Suppressor macrophage treated with lipopolysaccharide for 4 hours (primary cell): Measurements from ENCODE around the gene HSD17B4.
"Not testable (repeated sequence)": the region's sequence is repeated elsewhere in the genome, so short reads cannot be mapped to it uniquely, and the experiment has no call there.

Experiments
- DNase-seq: peaks from one replicate; pipeline ENCODE4 v3.0.0-alpha.2; 2020

The HSD17B4 gene

DNA sequence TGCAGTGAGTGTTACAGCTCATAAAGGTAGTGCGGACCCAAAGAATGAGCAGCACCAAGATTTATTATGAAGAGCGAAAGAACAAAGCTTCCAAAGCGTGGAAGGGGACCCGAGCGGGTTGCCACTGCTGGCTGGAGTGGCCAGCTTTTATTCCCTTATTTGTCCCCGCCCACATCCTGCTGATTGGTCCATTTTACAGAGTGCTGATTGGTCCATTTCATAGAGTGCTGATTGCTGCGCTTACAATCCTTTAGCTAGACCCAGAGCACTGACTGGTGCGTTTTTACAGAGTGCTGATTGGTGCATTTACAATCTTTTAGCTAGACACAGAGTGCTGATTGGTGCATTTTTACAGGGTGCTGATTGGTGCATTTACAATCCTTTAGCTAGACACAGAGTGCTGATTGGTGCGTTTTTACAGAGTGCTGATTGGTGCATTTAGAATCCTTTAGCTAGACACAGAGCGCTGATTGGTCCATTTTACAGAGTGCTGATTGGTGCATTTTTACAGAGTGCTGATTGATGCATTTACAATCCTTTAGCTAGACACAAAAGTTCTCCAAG is 19.5 kb upstream of the HSD17B4 start:
- not testable (repeated sequence) for DNase-seq

DNA sequence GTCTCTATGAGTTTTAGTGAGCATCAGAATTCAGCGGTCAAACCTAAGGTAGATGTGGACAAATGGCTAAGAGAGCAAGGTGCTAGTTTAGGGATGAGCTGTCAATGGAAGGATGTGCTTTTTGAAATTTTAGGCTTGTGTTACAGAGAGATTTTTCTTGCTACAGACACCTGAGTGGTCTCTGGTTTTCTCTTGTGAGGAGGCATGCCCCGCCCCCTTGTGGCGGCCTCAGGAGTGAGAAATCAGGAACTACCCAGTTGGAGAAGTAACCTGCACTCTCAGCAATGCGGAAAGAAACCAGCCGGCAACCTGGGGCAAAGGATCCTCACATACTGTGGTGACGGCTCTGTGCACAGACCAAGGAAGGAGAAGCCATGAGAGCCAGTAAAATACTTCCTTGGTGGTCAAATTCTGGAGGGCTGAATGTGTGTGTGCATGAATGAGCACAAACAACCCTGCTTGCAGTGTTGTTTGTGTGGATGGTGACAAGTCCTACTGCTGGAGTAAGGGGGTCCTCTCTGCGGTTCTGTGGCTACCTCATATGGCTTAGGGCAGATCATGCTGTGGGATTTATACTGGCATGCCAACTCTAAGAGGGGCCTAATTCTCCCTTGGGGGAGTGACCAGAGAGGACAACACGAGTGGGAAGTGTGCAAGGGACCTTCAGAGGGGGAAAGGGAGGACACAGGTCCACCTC is 16.7 kb upstream of the HSD17B4 start:
- DNase-seq = peak; percentile 68

DNA sequence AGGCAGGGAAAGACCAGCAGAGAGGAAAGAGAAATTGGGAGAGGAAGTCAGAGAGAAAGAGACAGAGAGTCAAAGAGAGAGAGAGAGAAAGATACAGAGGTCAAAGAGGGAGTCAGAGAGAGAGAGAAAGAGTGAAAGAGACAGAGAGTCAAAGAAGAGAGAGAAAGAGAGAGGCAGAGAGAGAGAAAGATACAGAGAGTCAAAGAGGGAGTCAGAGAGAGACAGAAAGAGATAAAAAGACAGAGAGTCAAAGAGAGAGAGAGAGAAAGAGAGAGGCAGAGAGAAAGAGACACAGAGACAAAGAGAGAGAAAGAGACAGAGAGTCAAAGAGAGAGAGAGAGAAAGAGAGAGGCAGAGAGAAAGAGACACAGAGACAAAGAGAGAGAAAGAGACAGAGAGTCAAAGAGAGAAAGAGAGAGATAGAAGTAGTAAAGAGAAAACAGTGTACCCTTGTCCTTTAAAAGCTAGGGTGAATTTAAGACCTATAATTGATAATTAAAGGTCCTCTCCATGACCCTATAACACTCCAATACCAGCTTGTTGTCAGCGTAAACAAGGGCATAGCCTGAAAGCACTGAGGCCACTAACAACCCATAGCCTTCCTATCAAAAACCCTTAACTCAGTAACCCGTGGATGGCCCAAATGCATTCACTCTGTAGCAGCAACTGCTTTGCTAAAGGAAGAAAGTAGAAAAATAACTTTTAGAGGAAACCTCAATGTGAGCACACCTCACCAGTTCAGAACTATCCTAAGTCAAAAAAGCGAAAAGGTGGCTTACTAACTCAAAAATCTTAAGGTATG is 14.3 kb upstream of the HSD17B4 start:
- DNase-seq = not testable (repeated sequence)

DNA sequence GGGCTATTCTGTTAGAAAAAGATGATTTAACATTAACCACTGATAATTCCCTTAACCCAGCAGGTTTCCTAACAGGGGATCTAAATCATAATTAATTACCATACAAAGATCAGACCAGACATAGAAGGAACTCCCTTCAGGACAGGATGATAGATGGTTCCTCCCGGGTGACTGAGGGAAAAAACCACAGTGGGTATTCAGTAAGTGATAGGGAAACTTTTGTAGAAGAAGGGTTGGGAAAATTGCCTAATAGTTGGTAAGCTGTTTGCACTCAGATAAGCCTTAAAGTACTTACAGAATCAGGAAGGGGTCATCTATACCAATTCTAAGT is 13.7 kb upstream of the HSD17B4 start:
- peak; percentile 72 for DNase-seq

DNA sequence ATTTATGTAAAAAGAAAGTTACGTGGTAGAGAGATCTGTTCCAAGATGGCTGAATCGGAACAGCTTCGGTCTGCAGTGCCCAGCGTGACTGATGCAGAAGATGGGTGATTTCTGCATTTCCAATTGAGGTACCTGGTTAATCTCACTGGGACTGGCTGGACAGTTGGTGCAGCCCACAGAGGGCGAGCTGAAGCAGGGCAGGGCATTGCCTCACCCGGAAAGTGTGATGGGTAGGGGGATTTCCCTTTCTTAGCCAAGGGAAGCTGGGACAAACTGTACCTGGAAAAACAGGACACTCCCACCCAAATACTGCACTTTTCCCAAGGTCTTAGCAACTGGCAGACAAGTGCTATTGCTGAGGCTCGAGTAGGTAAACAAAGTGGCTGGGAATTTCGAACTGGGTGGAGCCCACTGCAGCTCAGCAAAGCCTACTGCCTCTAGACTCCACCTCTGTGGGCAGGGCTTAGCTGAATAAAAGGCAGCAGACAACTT is 13.1 kb upstream of the HSD17B4 start:
- DNase-seq = no peak

DNA sequence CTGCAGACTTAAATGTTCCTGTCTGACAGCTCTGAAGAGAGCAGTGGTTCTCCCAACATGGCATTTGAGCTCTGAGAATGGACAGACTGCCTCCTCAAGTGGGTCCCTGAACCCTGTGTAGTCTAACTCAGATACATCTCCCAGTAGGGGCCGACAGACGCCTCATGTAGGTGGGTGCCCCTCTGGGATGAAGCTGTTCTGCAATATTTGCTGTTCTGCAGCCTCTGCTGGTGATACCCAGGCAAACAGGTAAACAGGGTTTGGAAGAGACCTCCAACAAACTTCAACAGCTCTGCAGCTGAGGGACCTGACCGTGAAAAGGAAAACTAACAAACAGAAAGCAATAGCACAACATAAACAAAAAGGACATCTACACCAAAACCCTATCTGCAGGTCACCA is 12.7 kb upstream of the HSD17B4 start:
- DNase-seq = not testable (repeated sequence)

DNA sequence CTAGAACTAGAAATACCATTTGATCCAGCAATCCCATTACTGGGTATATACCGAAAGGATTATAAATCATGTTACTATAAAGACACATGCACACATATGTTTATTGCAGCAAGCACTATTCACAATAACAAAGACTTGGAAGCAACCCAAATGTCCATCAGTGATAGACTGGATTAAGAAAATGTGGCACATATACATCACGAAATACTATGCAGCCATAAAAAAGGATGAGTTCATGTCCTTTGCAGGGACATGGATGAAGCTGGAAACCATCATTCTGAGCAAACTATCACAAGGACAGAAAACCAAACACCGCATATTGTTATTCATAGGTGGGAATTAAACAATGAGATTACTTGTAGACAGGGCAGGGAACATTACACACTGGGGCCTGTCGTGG is 7.7 kb upstream of the HSD17B4 start:
- not testable (repeated sequence) for DNase-seq

DNA sequence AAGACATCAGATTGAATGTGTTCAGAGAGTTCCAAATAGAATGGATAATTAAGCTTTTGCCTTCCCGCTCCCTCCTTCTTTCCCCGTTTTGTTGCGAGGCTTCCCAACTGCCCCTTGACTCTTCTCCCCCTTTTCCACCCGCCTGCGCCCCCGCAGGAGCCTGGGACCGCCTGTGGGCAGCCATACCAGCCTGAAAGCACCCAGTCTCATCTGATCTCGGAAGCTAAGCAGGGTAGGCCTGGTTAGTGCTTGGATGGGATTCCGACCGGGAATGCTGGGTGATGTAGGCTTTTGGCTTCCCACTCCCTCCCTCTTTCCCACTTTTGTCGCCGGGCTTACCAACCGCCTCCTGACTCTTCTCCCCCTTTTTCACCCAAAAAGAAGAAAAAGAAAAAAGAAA is 6.8 kb upstream of the HSD17B4 start:
- DNase-seq = no peak

DNA sequence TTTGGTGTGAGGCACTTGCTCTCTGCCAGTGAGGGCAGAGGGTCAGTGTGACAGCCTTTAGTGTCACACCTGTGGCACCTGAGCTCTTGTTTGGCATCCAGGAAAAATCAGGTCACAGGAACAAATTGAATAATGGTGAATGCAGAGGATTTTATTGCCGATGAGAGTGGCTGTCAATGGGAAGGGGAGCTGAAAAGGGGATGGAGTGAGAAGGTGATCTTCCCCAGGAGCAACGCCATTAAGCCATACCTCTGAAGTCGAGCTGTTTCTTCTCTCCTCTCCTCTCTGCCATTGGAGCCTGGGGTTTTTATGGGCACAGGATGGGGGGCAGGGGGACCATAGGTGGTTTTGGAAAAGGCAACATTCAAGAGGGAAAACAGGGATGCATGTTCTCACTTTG is 2.4 kb upstream of the HSD17B4 start:
- DNase-seq = no peak

DNA sequence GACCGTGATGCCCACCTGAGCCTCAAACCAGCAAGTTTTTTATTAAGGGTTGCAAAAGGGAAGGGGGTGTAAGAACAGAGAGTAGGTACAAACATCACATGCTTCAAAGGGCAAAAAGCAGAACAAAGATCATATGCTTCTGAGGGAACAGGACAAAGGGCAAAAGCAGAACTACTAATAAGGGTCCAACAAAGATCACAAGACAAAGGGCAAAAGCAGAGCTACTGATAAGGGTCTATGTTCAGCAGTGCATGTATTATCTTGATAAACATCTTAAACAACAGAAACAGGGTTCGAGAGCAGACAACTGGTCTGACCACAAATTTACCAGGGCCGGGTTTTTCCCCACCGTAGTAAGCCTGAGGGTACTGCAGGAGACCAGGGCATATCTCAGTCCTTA is 1.7 kb upstream of the HSD17B4 start:
- not testable (repeated sequence) for DNase-seq

DNA sequence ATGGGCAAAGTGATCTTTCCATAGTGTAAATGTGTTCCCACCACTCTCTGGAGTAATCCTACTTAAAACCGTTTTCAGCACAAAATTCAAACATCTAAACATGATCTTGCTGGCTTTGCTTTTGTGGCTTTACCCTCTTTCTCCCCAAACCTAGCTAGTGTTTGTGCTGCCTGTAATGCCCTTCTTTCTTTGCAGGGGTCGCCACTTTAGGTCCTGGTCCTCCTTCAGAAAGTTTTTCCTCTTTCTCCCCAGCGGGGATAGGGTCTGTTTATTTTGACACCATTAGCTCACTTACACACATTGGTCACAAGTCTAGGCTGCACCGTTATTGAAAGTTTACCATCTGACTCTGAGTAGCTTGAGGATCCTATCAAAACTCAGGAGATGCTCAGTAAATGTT is 736 bp upstream of the HSD17B4 start:
- no peak for DNase-seq

DNA sequence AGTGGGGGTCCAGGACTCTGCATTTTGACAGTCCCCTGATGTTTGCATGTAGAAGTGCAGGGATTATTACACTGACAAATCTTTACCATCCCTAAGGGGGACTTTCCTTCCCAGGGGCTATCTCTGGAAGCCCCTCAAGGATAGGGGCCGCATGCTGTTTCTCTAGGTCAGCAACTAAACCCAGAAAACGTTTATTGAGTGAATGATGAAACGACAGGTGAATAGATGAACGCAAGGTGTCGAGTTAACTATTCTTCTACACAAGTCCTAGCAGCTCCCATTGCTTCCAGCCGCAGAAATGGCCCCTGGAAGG is 281 bp upstream of the HSD17B4 start:
- no peak for DNase-seq

DNA sequence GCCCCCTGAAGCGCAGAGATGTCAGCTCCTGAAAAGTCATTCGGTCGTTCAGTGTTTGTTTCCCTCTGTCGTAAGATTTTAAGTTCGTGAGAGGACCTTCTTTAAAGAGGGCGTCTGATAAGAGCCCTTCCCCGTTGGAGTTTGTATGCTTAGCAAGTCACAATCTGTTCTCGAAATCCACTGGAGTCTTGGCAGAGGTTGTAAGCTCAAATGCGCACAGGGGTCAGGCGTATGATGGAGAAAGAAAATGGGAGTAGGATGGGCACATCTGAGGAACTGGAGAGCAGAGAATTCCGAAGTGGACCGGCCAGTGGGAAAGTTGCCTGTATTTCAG is 710 bp downstream of the HSD17B4 start:
- DNase-seq = peak; percentile 17

DNA sequence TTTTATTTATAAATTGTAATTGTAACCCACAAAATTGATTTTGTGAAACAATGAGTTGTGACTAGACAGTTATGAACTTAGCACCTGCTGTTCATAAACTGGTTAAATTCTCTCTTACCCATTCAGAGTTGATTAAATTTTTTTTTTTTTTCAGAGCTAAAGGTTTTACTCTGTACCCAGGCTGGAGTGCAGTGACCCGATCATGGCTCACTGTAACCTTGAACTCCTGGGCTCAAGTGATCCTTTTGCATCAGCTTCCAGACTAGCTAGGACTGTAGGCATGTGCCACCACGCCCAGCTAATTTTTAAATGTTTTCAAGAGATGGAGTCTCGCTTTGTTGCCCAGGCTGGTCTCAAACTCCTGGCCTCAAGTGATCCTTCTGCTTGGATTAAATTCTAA is 1.9 kb downstream of the HSD17B4 start:
- DNase-seq = no peak

DNA sequence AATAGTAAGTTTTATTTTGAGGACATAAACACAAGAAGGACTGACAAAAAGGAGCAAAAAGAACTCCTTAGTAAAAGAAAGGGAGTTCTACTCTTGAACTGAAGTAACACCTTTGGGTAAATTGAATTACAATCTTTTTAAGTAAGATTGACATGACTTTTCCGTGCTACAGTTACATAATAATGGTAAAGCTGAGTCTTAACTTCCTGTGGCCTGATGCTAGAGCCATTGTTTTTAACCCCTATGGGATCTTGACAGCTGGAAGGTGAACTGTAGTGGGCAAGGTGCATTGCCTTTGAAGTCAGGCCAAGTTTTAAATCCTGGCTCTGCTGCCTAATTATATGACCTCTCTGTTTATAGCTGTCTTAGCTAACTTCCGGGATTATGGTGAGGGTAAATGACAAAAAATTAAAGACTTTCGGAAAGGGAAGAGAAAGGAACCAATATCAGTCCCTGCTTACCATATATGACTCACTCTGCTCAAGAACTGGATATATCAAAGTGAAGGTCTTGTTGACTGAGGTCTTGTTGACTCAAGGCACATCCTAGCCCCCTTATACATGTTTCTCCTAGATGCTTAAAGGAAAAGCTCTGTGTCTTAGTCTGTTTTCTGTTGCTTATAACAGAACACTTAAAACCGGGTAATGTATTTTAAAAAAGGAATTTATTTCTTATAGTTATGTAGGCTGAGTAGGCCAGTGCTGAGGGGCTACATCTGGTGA is 6.8 kb downstream of the HSD17B4 start:
- DNase-seq = no peak

DNA sequence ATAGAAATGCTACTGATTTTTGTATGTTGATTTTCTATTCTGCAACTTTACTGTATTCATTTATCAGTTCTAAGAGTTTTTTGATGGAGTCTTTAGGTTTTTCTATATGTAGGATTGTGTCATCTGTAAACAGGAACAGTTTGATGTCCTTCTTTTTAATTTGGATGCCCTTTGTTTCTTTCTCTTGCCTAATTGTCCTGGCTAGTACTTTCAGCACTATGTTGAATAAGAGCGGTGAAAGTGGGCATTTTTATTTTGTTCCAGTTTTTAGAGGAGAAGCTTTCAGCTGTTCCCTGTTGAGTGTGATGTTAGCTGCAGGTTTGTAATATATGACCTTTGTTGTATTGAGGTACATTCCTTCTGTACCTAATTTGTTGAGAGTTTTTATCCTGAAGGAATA is 13.3 kb downstream of the HSD17B4 start:
- DNase-seq = no peak

DNA sequence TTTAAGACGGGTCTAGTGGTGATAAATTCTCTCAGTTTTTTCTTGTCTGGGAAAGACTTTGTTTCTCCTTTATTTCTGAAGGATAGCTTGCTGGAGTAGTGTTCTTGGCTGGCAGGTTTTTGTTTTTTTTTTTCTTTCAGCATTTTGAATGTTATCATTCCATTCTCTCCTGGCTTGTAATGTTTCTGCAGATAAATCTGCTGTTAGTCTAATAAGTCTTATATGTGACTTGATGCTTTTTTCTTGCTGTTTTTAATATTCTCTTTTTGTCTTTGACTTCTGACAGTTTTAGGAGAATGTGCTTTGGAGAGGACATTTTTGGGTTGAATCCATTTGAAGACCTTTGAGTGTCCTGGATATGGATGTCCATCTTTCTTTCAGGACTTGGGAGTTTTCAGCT is 16.0 kb downstream of the HSD17B4 start:
- DNase-seq = no peak

DNA sequence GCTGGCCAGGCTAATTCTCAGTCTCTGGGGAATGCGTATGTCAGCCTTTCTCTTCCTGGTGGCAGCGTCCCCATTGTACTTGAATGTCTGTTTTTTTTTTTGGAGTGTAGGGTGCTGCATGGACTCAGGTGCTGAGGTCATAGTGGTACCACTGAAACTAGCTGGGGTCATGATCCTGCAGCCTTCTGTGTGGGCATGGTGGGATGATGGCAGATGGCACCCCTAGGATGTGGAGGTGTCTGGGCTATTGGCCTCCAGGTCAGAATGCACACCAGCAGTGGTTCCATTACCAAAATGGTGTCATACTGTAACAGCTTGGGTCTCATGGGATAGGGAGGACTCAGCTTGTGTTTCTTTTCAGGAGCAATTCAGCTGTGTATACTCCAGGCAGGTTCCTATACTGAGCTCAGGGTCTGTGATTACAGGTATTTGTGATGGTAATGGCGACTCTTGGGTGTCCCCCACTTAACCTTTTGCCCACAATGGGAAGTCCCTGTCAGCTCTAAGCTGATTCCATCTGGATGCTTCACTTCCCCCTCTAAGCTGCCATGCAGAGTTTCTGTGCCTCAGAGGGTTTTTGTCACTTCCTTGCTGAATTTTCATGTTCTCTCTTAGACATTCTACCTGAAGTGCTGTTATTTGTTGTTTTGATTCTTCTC is 17.9 kb downstream of the HSD17B4 start:
- peak; percentile 16 for DNase-seq

DNA sequence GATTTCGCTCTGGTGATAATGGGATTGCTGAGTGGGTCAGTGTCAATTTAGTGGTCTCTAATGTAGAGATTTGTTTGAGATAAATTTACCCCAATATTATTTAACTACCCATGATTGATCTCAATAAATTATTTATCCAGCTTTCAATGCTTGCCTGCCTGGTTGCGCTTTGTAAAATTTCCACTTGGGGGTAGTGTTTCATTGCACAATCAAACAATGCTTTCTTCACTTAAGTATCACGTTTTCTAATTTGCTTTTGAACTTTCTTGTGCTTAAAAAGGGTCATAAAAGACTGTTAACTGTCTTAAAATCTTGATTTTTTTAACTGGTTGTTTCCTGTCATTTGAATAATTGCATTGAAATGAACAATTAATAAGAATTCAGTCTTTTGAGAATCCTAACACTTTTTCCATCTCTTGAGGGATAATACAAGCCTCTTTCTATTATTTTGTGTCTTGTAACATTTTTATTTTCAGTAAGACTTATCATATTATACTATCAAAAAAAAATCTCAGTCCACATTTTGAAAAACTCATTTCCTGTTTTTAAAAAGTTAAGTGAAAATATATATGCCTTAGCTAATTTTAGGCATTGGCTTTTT is 18.7 kb downstream of the HSD17B4 start:
- DNase-seq = peak; percentile 32

DNA sequence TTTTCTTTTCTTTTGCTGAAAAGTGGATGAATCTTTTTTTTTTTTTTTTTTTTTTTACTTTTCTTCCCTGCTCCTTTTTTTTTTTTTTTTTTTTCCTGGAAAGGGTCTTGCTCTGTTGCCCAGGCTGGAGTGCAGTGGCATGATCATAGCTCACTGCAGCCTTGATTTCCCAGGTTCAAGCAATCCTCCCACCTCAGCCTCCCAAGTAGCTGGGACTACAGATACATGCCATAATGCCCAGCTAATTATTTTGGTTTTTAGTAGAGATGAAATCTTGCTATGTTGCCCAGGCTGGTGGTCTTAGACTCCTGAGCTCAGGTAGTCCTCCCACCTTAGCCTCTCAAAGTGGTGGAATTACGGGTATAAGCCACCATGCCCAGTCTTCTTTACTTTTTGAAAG is 20.9 kb downstream of the HSD17B4 start:
- DNase-seq = no peak

DNA sequence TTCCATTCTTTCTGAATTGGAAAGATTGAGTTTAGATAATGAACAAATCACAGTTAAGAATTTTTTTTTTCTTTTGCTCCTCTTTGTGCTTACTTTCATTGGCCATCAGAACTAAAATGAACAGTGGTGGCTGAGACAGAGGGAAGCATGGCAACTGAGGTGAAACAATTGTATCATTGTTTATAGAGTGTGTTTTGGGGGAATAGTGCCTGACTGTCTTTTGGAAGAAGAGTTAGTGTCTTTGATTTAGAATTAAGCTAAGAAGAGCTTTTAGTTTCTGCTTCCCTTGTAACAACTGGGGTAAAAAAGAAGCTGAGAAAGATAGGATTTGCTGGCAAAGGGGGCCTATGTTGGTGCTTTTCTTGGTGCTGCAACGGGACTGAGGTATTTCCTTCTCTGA is 24.0 kb downstream of the HSD17B4 start:
- no peak for DNase-seq

DNA sequence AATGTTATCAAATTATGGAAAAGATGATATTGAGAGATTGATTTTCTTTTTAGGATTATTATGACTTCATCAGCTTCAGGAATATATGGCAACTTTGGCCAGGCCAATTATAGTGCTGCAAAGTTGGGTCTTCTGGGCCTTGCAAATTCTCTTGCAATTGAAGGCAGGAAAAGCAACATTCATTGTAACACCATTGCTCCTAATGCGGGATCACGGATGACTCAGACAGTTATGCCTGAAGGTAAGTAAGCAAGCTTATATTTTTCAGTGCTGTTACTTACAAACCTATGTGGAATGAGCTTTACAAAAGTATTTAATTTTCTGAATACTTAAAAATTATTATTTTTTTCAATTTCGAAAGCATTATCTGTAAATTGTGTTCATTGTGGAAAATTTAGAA is 26.5 kb downstream of the HSD17B4 start:
- DNase-seq = no peak

DNA sequence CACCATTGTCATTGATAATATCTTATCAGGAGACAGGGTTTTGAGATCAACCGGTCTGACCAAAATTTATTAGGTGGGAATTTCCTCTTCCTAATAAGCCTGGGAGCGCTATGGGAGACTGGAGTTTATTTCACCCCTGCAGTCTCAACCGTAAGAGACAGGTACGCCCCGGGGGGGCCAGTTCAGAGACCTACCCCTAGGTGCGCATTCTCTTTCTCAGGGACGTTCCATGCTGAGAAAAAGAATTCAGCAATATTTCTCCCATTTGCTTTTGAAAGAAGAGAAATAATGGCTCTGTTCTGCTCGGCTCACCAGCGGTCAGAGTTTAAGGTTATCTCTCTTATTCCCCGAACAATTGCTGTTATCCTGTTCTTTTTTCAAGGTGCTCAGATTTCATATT is 28.3 kb downstream of the HSD17B4 start:
- DNase-seq = not testable (repeated sequence)
